ENCODE results near the gene PPIL4. TPM values are rescaled to one million over a fixed set of nuclear protein-coding genes. Genes with fewer than 3 reads are reported as not detected.

The PPIL4 gene
- total and polyA plus RNA-seq, 2 of the 13 experiments (the other 11 are each of a cell fraction or from before 2014, with no cell fraction given): 5.5 to 46.0 TPM

DNA sequence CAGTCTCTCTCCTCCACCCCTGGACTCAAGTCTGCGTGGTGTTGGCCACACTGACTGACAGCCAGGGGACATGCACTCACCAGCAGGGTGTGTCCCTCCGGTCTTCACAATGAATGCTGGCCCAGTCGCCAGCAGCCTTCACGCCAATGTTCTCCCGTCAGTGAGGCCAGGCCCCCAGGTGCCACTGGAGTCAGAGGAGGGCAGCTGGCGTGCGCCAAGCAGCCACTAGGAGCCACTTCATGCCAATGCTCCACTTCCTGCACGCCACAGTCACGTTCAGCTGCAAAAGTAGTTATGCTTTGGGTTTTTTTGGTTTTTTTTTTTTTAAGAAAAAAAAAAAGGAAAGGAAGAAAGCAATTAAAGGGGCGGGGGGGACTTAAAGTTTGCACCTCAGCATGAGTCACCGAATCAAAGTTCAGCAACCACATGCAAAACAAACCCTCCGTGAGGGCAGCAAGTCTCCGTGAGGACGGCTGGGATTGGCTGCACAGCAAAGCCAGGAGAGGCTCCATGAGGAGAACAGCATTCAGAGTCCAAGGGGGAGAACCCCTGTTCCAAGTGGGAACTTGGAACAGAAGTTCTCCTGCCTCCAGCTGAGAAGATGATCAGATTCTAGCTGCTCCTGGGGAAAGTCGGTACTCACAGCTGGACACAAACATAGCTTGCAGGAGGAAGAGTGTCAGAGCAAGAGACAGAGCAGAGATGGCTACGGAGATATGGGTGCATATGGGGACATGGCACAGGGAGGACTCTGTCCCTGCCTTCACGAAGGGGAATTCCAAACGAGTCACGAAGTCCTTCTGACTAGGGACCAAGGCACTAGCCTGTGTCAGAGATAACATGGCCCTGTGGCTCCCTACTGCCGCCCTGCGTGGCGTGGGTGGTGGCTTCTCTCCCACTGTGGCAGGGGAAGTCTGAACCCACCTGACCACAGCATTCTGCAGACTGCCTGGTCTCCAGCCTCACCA is 60.8 kb downstream of the PPIL4 start, which contains the start of gene ZC3H12D (continued):
- TF ChIP-seq ATF6 (CRISPR knock-in tag; conservative IDR thresholded peaks at IDR 0.05) (no peak), ZNF660 (CRISPR knock-in tag; IDR thresholded peaks at IDR 0.05; ENCODE audit: borderline replicate concordance, low read depth) (no peak), SRF (IDR thresholded peaks at IDR 0.05; ENCODE audit: low read depth, low read length) (no peak), SUZ12 (IDR thresholded peaks at IDR 0.05; ENCODE audit: low read depth, low read length) (no peak), RFXAP (CRISPR knock-in tag; IDR thresholded peaks at IDR 0.05; ENCODE audit: borderline replicate concordance) (peak; percentile 32; the same call in 1 of the 2 replicates), STAT6 (CRISPR knock-in tag; IDR thresholded peaks at IDR 0.05; ENCODE audit: borderline replicate concordance) (peak; percentile 70; the same call in 1 of the 2 replicates), ZUFSP (CRISPR knock-in tag; IDR thresholded peaks at IDR 0.05; ENCODE audit: borderline replicate concordance) (no peak), SP140L (CRISPR knock-in tag; IDR thresholded peaks at IDR 0.05; ENCODE audit: borderline replicate concordance) (no peak), TMF1 (CRISPR knock-in tag; IDR thresholded peaks at IDR 0.05; ENCODE audit: low read depth) (no peak), HIVEP1 (CRISPR knock-in tag; IDR thresholded peaks at IDR 0.05) (no peak; the same call in none of the 2 replicates), FOXP4 (CRISPR knock-in tag; IDR thresholded peaks at IDR 0.05) (no peak; the same call in 1 of the 2 replicates), SNAPC2 (CRISPR knock-in tag; IDR thresholded peaks at IDR 0.05) (peak; percentile 73; the same call in 1 of the 2 replicates)
- TF ChIP-seq, protein P1, sequence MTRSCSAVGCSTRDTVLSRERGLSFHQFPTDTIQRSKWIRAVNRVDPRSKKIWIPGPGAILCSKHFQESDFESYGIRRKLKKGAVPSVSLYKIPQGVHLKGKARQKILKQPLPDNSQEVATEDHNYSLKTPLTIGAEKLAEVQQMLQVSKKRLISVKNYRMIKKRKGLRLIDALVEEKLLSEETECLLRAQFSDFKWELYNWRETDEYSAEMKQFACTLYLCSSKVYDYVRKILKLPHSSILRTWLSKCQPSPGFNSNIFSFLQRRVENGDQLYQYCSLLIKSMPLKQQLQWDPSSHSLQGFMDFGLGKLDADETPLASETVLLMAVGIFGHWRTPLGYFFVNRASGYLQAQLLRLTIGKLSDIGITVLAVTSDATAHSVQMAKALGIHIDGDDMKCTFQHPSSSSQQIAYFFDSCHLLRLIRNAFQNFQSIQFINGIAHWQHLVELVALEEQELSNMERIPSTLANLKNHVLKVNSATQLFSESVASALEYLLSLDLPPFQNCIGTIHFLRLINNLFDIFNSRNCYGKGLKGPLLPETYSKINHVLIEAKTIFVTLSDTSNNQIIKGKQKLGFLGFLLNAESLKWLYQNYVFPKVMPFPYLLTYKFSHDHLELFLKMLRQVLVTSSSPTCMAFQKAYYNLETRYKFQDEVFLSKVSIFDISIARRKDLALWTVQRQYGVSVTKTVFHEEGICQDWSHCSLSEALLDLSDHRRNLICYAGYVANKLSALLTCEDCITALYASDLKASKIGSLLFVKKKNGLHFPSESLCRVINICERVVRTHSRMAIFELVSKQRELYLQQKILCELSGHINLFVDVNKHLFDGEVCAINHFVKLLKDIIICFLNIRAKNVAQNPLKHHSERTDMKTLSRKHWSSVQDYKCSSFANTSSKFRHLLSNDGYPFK (CRISPR knock-in tag; IDR thresholded peaks at IDR 0.05; ENCODE audit: borderline replicate concordance): peak; percentile 65; the same call in 1 of the 2 replicates
- TF ChIP-seq, protein P2, sequence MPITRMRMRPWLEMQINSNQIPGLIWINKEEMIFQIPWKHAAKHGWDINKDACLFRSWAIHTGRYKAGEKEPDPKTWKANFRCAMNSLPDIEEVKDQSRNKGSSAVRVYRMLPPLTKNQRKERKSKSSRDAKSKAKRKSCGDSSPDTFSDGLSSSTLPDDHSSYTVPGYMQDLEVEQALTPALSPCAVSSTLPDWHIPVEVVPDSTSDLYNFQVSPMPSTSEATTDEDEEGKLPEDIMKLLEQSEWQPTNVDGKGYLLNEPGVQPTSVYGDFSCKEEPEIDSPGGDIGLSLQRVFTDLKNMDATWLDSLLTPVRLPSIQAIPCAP (CRISPR knock-in tag; IDR thresholded peaks at IDR 0.05; ENCODE audit: low read depth): no peak
